ENCODE measurements around the gene KCTD11.

KCTD11 gene

GRCh38 chr17:7351665-7352502 lies at the start of gene KCTD11:
Gene KCTD11, plus strand, starts transcription at chr17:7352162.
- no peak for DNase-seq

- DNase-seq = no peak
Measured at GRCh38 chr17:7304179-7304578, 47.8 kb upstream of the KCTD11 start.

- DNase-seq = peak; percentile 97
Measured at GRCh38 chr17:7306911-7307685, 44.9 kb upstream of the KCTD11 start, which contains the start of gene EIF5A. Gene EIF5A, plus strand, starts transcription at chr17:7307628. Its CDS starts 2,008 bp downstream, at chr17:7309636.

GRCh38 chr17:7307686-7308624 lies 44.0 kb upstream of the KCTD11 start:
- DNase-seq = no peak

GRCh38 chr17:7308625-7309433 lies 43.1 kb upstream of the KCTD11 start:
- DNase-seq = peak; percentile 68

GRCh38 chr17:7309628-7310027 lies 42.3 kb upstream of the KCTD11 start:
- no peak for DNase-seq

- DNase-seq = no peak
Measured at GRCh38 chr17:7311110-7311705, 40.8 kb upstream of the KCTD11 start.

- no peak for DNase-seq
Measured at GRCh38 chr17:7312432-7313087, 39.4 kb upstream of the KCTD11 start.

GRCh38 chr17:7313088-7313889 lies 38.7 kb upstream of the KCTD11 start:
- DNase-seq = no peak

- no peak for DNase-seq
Measured at GRCh38 chr17:7313890-7314718, 37.9 kb upstream of the KCTD11 start.

GRCh38 chr17:7314719-7315569 lies 37.0 kb upstream of the KCTD11 start, which contains the start of gene GPS2:
Gene GPS2, minus strand, starts transcription at chr17:7315360. Its CDS starts 308 bp downstream, at chr17:7315052.
- DNase-seq = peak; percentile 63

GRCh38 chr17:7315570-7316235 lies 36.3 kb upstream of the KCTD11 start:
- DNase-seq = peak; percentile 3

- no peak for DNase-seq
Measured at GRCh38 chr17:7317161-7317803, 34.7 kb upstream of the KCTD11 start.

GRCh38 chr17:7318121-7318860 lies 33.7 kb upstream of the KCTD11 start:
- no peak for DNase-seq

GRCh38 chr17:7321466-7321865 lies 30.5 kb upstream of the KCTD11 start:
- DNase-seq = no peak

Data from NCI-H2029 (cell line).